Panc1 (cell line): ENCODE data around the gene HIPK2.

ENCODE experiments used
- POLR2AphosphoS5 ChIP-seq: IDR thresholded peaks from 2 replicates; pipeline ENCODE4 v1.6.1; 2012; ENCODE audit warnings: mild to moderate bottlenecking, low read depth, low read length, moderate library complexity
- TF ChIP-seq, protein P1 (sequence below), 2 experiments: IDR thresholded peaks; 2 replicates each; pipeline ENCODE4 v1.6.1; 2011 to 2012; ENCODE audit warnings: low read depth in 2 of 2, control low read depth in 1 of 2, low read length in 1 of 2, mild to moderate bottlenecking in 1 of 2, moderate library complexity in 1 of 2; ENCODE audit not compliant: insufficient read depth in 1 of 2
- TF ChIP-seq, protein P2 (sequence below): fragments of 450-650 bp; IDR thresholded peaks from 2 replicates; pipeline ENCODE4 v1.5.1; 2017; ENCODE audit warnings: mild to moderate bottlenecking

DNA sequence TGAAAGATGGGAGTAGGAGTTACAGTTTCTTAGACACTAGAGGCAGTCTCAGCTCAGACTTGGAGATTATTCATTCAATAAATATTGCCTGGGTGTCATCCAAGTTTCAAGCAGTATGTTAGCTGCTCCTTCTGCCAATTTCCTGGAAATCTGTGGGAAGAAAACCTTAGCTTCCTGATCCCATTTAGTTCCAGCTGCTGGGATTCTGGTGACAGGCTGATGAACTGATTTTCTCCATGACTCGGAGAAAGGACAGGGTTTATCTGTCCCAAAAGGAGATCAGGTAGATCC is 158.5 kb downstream of the HIPK2 start:
- TF ChIP-seq POLR2AphosphoS5: no peak
- TF ChIP-seq, protein P1, sequence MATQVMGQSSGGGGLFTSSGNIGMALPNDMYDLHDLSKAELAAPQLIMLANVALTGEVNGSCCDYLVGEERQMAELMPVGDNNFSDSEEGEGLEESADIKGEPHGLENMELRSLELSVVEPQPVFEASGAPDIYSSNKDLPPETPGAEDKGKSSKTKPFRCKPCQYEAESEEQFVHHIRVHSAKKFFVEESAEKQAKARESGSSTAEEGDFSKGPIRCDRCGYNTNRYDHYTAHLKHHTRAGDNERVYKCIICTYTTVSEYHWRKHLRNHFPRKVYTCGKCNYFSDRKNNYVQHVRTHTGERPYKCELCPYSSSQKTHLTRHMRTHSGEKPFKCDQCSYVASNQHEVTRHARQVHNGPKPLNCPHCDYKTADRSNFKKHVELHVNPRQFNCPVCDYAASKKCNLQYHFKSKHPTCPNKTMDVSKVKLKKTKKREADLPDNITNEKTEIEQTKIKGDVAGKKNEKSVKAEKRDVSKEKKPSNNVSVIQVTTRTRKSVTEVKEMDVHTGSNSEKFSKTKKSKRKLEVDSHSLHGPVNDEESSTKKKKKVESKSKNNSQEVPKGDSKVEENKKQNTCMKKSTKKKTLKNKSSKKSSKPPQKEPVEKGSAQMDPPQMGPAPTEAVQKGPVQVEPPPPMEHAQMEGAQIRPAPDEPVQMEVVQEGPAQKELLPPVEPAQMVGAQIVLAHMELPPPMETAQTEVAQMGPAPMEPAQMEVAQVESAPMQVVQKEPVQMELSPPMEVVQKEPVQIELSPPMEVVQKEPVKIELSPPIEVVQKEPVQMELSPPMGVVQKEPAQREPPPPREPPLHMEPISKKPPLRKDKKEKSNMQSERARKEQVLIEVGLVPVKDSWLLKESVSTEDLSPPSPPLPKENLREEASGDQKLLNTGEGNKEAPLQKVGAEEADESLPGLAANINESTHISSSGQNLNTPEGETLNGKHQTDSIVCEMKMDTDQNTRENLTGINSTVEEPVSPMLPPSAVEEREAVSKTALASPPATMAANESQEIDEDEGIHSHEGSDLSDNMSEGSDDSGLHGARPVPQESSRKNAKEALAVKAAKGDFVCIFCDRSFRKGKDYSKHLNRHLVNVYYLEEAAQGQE (IDR thresholded peaks at IDR 0.05; ENCODE audit: insufficient read depth in 1 of 2, low read depth in 2 of 2, low read length in 1 of 2): no peak
- TF ChIP-seq, protein P2, sequence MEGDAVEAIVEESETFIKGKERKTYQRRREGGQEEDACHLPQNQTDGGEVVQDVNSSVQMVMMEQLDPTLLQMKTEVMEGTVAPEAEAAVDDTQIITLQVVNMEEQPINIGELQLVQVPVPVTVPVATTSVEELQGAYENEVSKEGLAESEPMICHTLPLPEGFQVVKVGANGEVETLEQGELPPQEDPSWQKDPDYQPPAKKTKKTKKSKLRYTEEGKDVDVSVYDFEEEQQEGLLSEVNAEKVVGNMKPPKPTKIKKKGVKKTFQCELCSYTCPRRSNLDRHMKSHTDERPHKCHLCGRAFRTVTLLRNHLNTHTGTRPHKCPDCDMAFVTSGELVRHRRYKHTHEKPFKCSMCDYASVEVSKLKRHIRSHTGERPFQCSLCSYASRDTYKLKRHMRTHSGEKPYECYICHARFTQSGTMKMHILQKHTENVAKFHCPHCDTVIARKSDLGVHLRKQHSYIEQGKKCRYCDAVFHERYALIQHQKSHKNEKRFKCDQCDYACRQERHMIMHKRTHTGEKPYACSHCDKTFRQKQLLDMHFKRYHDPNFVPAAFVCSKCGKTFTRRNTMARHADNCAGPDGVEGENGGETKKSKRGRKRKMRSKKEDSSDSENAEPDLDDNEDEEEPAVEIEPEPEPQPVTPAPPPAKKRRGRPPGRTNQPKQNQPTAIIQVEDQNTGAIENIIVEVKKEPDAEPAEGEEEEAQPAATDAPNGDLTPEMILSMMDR: no peak
